Right lobe of liver (tissue), 4 donors: ENCODE measurements around the gene CCM2.

Source experiments
- CTCF ChIP-seq, 4 donors: fragments of 200-600 bp in 3 of 4; fragments of 450-650 bp in 1 of 4; IDR thresholded peaks; one replicate each; pipeline versions ENCODE4 v1.5.1 to v1.8.0; 2016 to 2022; ENCODE audit warnings: antibody characterized with exemption in 4 of 4, mild to moderate bottlenecking in 2 of 4
- POLR2A ChIP-seq: fragments of 450-650 bp; IDR thresholded peaks from one replicate; pipeline ENCODE4 v1.6.1; 2017; ENCODE audit warnings: antibody characterized with exemption, mild to moderate bottlenecking
- donor health status: DM: no; HTN: no; CAD: no.
- donor health status: DM: no; HTN: no; CAD: no.
- donor health status: DM: no; HTN: yes; CAD: no.

DNA sequence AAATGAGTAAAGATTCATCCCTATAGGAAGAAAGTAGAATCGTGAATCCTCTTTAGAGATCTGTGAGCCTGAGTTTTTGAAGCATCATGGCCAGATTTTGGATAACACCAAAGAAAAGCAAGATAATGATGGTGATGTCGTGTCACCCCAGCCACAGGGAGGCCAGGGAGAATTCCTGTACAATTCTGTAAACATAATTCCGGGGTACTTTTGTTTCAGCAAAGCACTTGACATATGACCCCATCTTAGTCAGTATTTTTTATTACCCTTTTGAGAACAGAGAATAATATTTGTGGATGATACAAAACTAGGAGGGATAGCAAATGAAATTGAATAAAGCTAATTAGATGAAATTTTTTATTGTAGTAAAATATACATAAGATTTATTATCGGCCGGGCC is 55.0 kb downstream of the CCM2 start:
- TF ChIP-seq POLR2A (no peak), CTCF (IDR thresholded peaks at IDR 0.05) (no peak)
